Measurements from ENCODE around the gene SMIM36.
"Not testable (repeated sequence)": the region's sequence is repeated elsewhere in the genome, so short reads cannot be mapped to it uniquely, and the experiment has no call there.

SMIM36 gene

DNA sequence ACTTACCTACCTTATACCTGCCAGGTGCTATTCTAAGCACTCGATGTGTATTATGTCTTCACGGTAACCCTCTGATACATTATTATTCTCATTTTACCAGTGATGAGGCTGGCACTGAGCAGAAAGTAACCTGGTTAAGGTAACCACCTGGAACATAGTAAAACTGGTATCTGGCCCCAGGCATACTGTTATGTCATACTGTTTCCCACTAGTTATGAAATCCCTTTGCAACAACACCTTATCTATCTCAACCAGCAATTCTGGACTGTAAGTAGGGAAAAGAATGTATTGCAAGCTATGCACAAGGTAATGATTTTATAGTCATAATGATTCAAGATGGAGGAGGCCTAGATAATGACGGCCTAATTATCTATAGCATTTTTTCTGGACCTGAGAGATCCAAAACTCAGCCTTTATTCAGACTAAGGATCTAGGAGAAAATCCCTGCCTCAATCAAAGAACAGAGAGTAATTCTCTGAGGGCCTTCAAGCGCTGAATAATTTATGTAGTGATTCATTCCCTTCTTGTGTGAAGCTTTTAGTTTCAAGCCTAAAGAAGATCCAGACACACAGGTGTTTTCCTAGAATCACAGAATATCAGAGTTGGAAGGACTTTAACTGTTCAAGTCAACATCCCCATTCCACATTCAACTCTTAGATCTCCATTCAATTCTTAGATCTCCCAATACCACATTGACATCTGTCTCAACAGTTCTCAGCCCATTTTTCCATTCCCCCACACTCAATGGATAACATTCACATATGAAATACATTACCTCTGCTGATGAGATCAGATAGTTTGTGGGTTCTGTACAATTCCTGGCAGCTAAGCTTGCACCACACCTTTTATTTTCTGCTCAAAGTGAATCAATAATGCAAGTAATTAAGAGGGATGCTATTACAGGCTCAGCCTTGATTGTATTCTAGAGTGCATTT lies 74.8 kb downstream of the SMIM36 start:
- DNase-seq (ENCODE audit: low read depth in 2 of 3, low spot score in 2 of 3) = no peak

DNA sequence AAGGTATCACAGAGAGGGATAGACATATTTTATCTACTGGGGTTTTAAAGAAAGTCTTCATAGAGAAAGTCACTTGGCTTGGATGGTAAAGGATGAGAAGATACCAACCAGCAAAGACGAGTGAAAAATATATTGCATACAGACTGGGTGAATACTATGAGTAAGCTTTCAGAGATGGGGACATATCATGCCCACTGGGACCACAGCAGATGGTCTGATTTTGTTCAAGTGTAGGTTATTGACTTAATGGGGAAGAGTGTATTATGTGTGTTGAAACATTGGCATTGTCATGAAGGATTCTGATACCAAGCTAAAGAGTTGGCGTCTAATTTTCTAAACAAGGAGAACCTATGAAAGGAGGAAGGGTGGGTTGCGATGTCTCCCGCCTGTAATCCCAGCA lies 75.8 kb downstream of the SMIM36 start:
- DNase-seq (ENCODE audit: low read depth in 2 of 3, low spot score in 2 of 3) = no peak

DNA sequence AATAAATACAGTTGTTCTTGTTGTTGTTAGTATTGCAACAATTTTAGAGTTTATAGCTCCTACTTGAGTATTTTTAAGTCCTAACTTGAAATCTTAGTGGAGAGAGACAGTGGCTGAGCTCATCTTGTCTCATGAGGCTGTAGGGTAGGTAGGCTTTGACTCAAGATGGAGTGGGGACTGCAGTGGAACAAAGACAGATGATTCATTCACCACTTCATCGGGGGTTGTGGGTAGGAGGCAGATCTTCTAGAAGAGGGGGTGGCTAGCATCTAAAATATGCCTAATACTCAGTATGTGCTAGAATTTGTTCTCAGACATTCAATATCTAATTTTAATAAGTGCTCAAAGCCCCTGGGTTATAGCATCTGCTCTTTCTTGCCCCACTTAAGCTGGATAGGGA lies 76.5 kb downstream of the SMIM36 start:
- DNase-seq (ENCODE audit: low read depth in 2 of 3, low spot score in 2 of 3) = no peak

DNA sequence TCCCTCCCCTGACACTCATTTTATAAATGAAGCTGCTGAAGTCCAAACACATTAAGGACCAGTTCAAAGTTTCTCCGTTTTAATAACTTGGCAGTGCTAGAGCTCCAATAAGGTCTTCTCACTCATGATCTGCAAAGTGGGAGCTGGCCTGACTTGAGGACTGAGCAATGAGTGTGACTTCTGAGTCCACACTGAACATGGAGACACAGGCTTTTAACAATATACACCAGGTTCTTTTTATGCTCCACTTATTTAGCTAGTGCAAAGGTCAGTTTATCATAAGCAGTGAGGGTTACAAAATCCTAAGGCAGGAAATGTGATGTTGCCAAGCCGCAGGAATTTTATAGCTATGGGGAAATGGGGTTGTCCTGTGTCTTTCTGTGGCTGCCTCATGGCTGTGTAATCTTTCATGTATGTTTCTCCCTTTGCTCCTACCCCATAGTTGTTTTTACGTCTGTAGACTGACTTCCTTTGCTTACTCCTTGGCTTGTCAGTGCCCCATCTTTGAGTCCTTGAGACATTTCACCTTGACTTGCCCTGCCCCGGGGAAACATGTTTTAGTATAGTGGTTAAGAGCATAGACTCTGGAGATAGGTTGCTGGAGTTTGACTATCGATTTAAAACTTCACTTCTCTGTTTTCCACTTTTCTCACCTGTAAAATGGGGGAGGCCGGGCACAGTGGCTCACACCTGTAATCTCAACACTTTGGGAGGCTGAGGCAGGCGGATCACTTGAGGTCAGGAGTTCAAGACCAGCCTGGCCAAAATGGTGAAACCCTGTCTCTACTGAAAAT lies 77.4 kb downstream of the SMIM36 start:
- no peak for DNase-seq (ENCODE audit: low read depth in 2 of 3, low spot score in 2 of 3)

DNA sequence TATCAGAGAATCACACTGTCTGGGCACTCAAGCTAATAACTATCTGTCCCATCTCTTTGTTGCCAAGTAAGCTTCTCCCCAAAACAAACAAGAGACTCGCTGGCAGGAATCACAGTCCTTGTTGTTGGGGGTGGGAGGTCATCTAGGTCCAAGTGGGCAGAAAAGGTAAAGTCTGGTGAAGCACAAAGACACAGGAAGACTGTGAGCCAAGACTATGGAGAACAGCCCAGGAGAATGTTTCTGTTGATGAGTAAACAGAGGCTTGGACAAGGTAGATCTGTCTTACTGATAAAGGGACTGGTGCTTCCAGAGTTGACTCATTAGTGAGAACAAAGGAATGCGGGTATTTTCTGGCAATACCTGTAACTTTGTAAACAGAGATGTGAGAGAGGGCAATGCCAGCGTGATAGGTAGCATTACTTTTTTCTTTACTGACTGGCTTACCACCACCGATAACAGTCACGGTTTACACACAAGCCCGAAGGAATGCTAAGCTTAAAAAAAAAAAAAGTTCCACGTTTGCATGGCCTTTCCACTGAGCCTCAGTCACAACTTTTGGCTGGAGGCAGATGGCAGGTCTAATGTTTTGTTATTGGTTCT lies 78.1 kb downstream of the SMIM36 start:
- DNase-seq (ENCODE audit: low read depth in 2 of 3, low spot score in 2 of 3) = no peak

DNA sequence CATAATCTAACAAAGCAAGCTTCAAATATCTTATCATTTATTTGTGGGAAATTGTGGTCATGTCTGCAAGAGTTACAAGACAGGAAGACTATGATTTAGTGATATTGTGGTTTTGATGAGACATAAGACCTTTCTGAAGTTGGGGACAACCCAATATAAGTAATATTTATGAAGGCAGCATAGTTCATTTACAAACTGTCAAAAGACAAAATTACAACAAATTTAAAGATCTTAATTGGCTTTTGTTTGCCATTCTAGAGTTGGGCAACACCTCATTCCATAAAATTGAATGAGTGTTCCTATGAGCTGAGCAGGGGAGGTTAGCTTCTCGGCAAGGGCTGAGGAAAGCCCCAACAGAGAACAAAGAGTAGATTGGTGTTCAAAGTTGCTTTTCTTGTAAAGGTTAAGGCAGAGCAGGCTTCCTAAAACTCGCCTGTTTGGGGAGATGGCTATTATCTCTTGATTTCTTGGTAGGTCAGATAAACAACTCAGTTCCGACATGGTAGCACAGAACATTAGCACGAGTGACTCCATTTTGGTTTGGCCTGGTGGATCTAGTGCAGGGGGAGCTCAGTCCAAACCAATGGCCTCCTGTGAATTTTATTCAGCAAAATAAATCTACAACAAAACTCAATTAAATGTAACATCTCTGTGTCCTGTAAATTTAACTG lies 78.8 kb downstream of the SMIM36 start:
- no peak for DNase-seq (ENCODE audit: low read depth in 2 of 3, low spot score in 2 of 3)

DNA sequence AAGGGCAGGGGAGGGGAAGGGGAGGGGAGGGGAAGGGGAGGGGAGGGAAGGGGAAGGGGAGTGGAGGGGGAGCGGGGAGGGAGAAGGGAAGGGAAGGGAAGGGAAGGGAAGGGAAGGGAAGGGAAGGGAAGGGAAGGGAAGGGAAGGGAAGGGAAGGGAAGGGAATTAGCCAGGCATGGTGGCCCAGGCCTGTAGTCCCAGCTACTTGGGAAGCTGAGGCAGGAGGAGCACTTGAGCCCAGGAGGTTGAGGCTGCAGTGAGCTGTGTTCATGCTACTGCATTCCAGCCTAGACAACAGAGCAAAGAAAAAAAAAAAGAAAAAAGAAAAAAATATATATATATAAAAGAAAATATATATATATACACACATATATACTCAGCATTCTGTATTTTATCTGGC lies 79.3 kb downstream of the SMIM36 start:
- not testable (repeated sequence) for DNase-seq (ENCODE audit: low read depth in 2 of 3, low spot score in 2 of 3)

DNA sequence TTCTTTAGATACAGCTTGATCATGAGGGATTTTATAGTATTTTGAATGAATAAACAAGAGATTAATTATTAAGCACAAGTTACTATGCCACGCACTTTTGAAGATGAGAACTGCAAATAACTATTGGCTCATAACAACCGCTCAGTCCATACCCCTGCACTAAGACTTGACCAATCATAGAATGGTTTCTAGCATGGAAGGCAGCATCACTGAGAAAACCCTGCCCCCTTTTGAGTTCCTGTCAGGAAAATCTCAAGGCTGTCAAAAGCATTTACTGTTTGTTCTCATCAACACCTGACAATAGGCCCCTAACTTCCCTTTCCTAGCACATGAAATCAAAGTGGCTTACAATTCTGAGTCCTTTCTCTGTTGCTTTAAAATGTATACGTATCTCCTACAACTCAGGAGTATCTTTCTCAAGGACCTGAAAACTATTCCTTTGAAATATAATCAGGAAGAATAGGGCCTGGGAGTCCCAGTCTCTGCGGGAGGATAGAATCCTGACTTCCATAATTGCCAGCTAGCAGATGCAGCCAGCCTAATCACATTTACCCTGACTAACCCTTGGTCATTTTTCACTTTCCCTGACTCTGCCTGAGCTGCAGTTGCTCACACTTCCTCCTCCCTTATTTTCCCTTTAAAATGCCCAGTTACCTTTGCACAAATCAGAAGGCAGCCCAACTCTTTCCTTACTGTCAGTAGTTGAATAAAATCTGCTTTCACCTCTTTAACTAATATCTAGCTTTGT lies 80.5 kb downstream of the SMIM36 start:
- no peak for DNase-seq (ENCODE audit: low read depth in 2 of 3, low spot score in 2 of 3)

DNA sequence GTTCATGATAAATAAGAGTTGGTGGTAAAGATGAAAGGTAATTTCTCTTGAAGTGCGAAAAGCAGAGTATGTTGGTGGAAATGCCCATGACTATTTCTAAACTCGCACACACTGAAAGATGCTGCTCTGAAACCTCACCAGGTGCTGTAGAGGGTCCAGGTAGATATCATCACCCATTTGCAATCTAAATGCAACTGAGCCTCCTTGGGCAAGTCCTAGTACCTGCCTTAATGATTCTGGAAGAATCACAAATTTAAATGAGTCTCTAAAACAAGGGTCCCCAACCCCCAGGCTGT lies 83.7 kb downstream of the SMIM36 start:
- DNase-seq (ENCODE audit: low read depth in 2 of 3, low spot score in 2 of 3) = no peak

DNA sequence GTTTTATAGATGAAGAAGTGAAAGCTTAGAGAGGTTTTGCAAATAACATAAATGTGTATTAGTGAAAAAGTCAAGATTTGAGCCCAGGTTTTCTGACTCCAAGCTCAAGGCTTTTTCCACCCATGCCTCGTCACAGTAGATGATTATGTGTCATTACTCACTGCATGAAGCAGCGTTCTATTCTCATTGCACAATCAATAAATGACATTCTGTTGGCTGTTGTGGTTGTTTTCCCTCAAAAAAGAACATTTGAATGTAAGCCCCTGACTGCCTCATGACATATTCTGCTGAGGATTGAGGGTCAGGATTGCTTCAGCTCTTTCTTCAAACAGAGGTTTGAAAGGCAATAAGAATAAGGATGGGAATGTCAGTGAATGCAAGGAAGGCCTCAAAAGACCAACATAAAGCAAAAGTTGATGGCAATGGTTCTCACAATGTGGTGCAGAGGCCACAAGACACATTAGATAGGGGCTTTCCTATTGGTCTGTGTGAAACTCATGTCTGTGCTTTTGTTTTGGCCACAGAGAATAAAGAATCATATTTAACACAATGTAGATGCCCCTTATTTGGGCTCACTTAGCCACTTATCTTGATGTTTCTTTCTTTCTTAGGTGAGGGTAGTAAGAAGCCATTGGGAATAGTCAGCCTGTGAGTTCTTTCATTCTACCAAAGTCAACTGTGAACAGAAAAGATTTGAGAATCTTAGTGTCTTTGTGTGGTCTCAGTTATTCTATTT lies 84.2 kb downstream of the SMIM36 start:
- no peak for DNase-seq (ENCODE audit: low read depth in 2 of 3, low spot score in 2 of 3)

DNA sequence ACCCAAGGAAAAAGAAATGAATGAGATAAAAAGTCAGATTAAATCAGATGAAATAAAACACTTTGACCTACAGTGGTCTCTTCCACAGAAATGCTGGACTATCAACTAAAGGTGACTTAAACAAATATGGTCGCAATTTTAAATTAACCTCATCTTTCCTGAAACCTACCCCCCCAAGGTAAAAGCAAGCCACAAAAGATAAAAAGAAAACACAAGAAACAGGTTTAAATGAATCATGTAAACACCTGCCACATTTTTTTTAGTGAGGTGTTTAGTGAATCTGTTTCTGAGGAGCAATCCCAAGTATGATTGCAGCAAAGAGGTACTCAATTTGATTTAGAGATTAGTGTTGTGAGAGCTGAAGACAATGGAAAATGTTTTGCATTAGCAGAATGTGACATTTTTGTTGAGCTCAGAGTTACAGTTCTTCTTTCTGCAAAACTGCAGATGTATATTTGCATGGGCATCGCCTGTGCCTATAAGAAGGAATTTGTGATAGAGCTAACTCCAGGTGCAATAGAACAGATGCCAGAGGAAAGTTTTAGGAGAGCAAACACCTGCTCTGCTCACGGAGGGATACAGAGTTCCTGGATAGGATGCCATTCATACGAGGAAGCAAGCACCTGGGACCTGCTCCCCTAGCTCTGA lies 86.2 kb downstream of the SMIM36 start:
- no peak for DNase-seq (ENCODE audit: low read depth in 2 of 3, low spot score in 2 of 3)

DNA sequence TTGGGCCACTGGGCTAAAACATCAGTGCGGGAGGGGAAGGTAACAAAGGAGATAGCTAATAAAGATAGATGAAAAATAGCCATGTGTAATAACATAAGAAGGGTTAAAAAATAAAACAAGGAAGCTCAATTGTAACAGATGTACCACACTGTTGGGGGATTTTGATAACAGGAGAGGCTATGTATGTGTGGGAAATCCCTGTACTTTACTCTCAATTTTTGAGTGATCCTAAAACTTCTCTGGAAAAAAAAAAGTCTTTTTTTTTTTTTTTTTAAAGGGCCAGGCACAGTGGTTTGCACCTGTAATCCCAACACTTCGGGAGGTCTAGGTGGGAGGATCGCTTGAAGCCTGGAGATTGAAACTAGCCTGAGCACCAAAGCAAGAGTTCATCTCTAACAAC lies 87.7 kb downstream of the SMIM36 start:
- DNase-seq (ENCODE audit: low read depth in 2 of 3, low spot score in 2 of 3) = no peak

DNA sequence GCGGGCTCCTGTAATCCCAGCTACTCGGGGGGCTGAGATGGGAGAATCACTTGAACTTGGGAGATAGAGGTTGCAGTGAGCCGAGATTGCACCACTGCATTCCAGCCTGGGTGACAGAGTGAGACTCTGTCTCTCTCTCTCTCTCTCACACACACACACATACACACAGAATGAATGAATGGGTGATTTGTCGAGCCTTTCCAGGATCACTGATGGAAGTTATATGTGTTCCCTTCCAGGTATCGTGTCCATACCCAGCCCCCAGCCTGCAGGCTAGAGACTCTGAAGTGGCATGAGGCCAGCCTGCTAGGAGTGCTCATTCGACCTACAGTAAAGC lies 88.5 kb downstream of the SMIM36 start:
- DNase-seq (ENCODE audit: low read depth in 2 of 3, low spot score in 2 of 3) = not testable (repeated sequence)

DNA sequence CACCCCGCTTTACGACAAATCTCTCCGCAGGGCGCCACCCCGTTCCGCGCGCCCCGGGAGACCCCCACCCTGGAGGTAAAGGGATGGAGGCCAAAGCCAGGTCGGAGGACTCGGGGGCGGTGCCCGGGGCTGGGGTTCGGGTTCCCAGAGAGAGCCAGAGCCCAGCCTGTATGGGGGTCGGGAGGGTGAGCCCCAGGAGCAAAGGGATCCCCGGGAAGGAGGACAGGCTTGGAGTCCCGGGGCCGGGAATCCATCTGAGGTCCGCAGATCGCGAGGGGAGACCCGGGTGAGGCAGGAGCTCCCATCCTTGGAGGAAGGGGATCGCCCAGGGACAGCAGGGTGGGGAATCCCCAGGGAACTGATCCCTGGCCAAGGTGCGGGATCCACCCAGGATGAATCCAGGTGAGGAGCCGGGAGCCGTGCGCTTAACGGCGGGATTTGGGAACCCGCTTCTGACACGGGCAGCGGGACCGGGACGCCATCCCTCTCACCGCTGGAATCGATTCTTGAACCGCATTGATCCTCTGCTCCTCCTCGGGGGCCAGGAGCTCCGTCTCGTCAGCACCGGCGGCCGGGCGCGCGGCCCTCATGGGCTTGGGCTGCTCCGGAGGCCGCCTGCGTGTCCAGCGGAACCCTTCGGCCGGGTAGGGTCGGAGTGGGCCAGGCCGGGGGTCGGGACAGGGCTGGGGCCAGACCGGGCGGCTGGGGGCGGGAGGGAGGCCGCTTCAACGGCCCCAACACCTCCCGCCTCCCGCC lies 89.9 kb downstream of the SMIM36 start, which contains the start of gene MMD:
Gene MMD (minus strand): TSS at position 657 of the 756 bp plus-strand sequence. CDS start 140 bp downstream, at position 517.
- DNase-seq (ENCODE audit: low read depth in 2 of 3, low spot score in 2 of 3) = peak in 1 of 3 experiments; percentile 39

DNA sequence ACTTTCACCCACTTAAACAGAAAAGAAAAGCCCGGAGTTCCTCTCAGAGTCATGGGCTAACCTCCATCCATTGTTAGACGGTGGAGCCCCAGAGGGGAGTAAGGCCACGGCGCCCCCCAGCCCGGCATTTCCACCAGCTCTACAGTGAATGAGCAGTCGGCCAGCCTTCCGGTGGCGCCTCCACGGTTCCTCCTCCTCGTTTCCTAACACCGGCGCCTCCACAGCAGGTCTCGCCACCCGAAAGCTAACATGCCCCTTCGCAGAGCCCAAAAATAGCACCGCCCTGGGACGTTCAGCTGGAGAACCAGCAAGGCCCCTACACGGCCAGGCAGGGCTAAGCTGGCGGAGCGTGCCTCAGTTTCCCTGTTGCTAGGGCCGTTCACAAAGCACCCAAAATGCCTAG lies 90.5 kb downstream of the SMIM36 start:
- peak in 2 of 3 experiments; percentile 20 to 27 for DNase-seq (ENCODE audit: low read depth in 2 of 3, low spot score in 2 of 3)

DNA sequence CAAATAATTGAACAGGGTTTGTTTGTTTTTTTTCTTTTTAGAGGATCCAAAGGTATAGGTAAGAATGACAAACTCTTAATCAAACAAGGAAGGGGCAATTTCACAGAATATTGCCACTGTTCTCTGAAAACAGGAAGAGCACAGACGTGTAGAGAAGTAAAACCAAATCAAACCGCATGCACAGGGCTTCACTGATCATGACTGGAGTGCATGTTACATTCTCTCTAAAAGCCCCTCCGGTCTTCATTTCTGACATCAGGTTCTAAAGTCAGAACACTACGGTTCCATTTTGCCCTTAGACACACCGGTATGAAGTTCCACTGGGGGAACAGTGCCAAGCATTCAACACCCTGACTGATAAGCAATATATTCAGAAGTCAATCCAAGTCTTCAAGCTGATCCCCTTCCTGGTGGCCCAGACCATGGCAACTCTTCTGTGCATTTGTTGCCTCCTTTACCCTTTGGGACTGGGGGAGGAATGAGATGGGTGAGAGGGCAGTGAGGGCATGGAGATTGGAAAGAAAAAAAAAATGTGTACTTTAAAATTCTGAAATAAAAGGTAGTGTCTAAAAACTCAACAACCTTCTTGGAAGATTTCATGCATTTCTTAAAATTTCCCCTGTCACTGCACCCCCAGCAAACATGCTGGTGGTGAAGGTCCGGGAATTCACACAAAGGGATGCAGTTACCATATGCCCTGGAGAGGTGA lies 91.0 kb downstream of the SMIM36 start:
- no peak for DNase-seq (ENCODE audit: low read depth in 2 of 3, low spot score in 2 of 3)

DNA sequence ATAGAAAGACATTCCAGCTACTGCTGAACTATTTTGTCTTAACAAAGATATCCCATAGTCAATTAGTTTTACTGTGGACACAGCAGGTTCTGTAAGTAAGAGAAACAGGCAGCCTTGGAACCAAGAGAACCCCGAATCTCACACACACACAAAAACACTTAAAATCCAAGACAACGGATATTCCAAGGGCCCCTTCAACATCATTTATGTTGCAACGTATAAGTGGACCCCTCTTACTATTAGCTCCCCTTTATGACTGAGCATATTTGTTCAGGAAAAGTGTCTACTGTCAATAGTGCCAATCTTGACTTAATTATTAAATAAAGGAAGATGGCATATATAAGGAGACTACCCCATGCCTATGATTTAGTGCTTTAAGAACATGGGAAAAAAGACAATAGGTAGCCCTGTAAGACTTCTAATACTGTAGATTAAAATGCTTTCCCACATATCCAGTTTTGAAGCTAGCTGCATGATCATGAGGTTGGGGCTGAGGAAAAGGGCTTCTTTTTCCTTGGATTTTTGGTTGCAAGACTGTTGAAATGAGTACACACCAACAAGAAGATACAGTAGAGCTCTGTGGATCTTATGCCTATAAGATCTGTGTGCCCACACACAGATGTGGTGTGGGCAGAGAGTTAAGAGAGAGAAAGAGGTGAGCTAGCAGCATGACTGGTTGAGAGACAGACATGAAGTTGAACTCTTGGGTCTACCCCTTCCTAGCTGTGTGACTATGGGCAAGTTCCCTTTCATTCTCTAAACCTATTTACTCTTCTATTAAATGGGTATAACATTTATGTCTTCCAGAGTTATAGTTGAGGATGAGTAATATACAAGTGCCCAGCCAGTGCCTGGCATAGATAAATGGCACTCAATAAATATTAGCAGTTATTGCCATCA lies 92.6 kb downstream of the SMIM36 start:
- no peak for DNase-seq (ENCODE audit: low read depth in 2 of 3, low spot score in 2 of 3)

All from activated CD8-positive, alpha-beta memory T cell treated with anti-CD3 and anti-CD28 coated beads for 48 hours (primary cell).